Lower lobe of right lung (tissue), 2 donors: ENCODE measurements around the gene CHTOP. TPM values are rescaled to one million over a fixed set of nuclear protein-coding genes. Genes with fewer than 3 reads are reported as not detected.
"Not testable (repeated sequence)": the region's sequence is repeated elsewhere in the genome, so short reads cannot be mapped to it uniquely, and the experiment has no call there.

Experiments used
- ATAC-seq, 2 donors: fragments of 200-7000 bp; cut with Tn5 transposase; one replicate each; pipeline ENCODE4 v1.9.1; 2020 to 2022; ENCODE audit warnings: mild to moderate bottlenecking in 2 of 2, moderate library complexity in 2 of 2
- DNase-seq: peaks from one replicate; pipeline ENCODE4 v3.0.0-alpha.2; 2020
- H3K27ac ChIP-seq: fragments of 200-600 bp; one replicate; pipeline ENCODE4 v1.8.0; 2022
- H3K27me3 ChIP-seq: fragments of 200-600 bp; one replicate; pipeline ENCODE4 v1.8.0; 2022; ENCODE audit warnings: low read depth
- H3K36me3 ChIP-seq: fragments of 200-600 bp; one replicate; pipeline ENCODE4 v1.8.0; 2022; ENCODE audit warnings: mild to moderate bottlenecking
- H3K4me1 ChIP-seq: fragments of 200-600 bp; one replicate; pipeline ENCODE4 v1.8.0; 2022
- H3K4me3 ChIP-seq: fragments of 200-600 bp; one replicate; pipeline ENCODE4 v1.8.0; 2022; ENCODE audit warnings: mild to moderate bottlenecking
- H3K9me3 ChIP-seq: fragments of 200-600 bp; one replicate; pipeline ENCODE4 v1.8.0; 2022
- CTCF ChIP-seq: fragments of 200-600 bp; IDR thresholded peaks from one replicate; pipeline ENCODE4 v1.8.0; 2022; ENCODE audit warnings: antibody characterized with exemption, mild to moderate bottlenecking
- intact Hi-C: fragments of 100-400 bp; cut with DNase I; formaldehyde crosslinking; loops from one replicate; pipeline ENCODE4 v1.11.0; 2022
- total RNA-seq: library from RNA; stranded (reverse); fragmentation: NEBNext Ultra II Directional; extraction: Animal tissue kit (Norgen Biotek cat#: 25700); gene quantifications from one replicate; pipeline ENCODE4 v1.2.1, GENCODE V29; 2021
- donor health status: DM: no; HTN: yes; CAD: no; lungs with severe emphysema.

The CHTOP gene
- total RNA-seq, 1 donor from 2014 or later = 72.2 TPM

- no peak for TF ChIP-seq CTCF
- peak overlapping the region; percentile 88 for H3K27ac ChIP-seq
- intact Hi-C loops = no loop called here
- ATAC-seq (peak; percentile 11 to 27), DNase-seq (peak; percentile 54)
- H3K4me1 ChIP-seq = peaks cover 31% of the 10 kb centered on the region
- H3K27me3 ChIP-seq = no peaks in the 10 kb centered on the region
- H3K36me3 ChIP-seq = peaks cover 45% of the 10 kb centered on the region
- H3K4me3 ChIP-seq = peak overlapping the region; percentile 93
- H3K9me3 ChIP-seq = no peaks in the 10 kb centered on the region
Observed at GRCh38 chr1:153670257-153670858, 36.5 kb downstream of the CHTOP start.

GRCh38 chr1:153670859-153671627 lies 37.2 kb downstream of the CHTOP start, which contains the start of gene ILF2:
Gene ILF2, minus strand, starts transcription at chr1:153670993. Its CDS starts 71 bp downstream, at chr1:153670922.
- peak within 1 kb of the TSS; percentile 88 for H3K27ac ChIP-seq
- peak; percentile 96 to 97 for ATAC-seq
- no peaks in the 10 kb centered on the region for H3K27me3 ChIP-seq
- peak; percentile 96 for DNase-seq
- no peaks in the 10 kb centered on the region for H3K9me3 ChIP-seq
- TF ChIP-seq CTCF = peak; percentile 37
- intact Hi-C loops = no loop called here
- H3K4me3 ChIP-seq = peak within 1 kb of the TSS; percentile 93
- peaks cover 31% of the 10 kb centered on the region for H3K4me1 ChIP-seq
- H3K36me3 ChIP-seq = peaks cover 38% of the 10 kb centered on the region

GRCh38 chr1:153671628-153672353 lies 37.9 kb downstream of the CHTOP start:
- peak; percentile 54 to 63 for ATAC-seq
- peaks cover 31% of the 10 kb centered on the region for H3K36me3 ChIP-seq
- intact Hi-C loops, H3K27me3 ChIP-seq, H3K9me3 ChIP-seq: not testable (repeated sequence)
- peak overlapping the region; percentile 88 for H3K27ac ChIP-seq
- H3K4me3 ChIP-seq = peak overlapping the region; percentile 93
- peaks cover 31% of the 10 kb centered on the region for H3K4me1 ChIP-seq
- peak; percentile 65 for DNase-seq

GRCh38 chr1:153673511-153673910 lies 39.6 kb downstream of the CHTOP start:
- Histone ChIP-seq H3K27ac (no peak overlapping the region), H3K4me3 (no peak overlapping the region), H3K27me3 (peaks cover 6% of the 10 kb centered on the region), H3K36me3 (peaks cover 14% of the 10 kb centered on the region), H3K4me1 (peaks cover 39% of the 10 kb centered on the region), H3K9me3 (no peaks in the 10 kb centered on the region)
- DNase-seq (no peak), ATAC-seq (no peak)
- no peak for TF ChIP-seq CTCF
- intact Hi-C loops = no loop called here

- ATAC-seq (peak; percentile 77 to 78), DNase-seq (peak; percentile 58)
- peak; percentile 91 for TF ChIP-seq CTCF
- Histone ChIP-seq H3K4me1 (peaks cover 32% of the 10 kb centered on the region), H3K27ac (peak overlapping the region; percentile 77), H3K27me3 (peaks cover 13% of the 10 kb centered on the region), H3K36me3 (peaks cover 14% of the 10 kb centered on the region), H3K4me3 (peak overlapping the region; percentile 76), H3K9me3 (no peaks in the 10 kb centered on the region)
- intact Hi-C loops = no loop called here
Observed at GRCh38 chr1:153677718-153678518, 44.1 kb downstream of the CHTOP start.
